Astrocyte of the hippocampus (primary cell): Measurements from ENCODE around the gene USP5.
A peak's percentile ranks its signal among the peaks of the same experiment; 100 is the strongest.
"Not testable (repeated sequence)": the region's sequence is repeated elsewhere in the genome, so short reads cannot be mapped to it uniquely, and the experiment has no call there.

Experiments
- DNase-seq: peaks from one replicate; pipeline ENCODE4 v3.0.0; 2011; ENCODE audit warnings: low read depth, low spot score

The USP5 gene

DNA sequence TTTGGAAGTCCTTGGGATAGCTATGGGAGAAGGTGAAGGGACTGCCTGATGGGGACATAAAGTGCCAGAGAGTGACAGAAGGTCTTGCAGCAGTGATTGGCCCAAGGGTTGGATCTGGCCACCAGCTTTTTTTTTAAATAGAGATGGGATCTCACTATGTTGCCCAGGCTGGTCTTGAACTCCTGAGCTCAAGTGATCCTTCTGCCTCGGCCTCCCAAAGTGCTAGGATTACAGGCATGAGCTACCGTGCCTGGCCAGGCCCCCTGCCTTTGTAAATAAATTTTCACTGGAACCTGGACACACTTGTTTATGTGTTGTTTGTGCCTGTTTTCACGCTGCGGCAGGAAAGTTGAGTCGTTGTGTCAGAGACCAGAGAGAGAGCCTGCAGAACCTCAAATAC, 13.4 kb downstream of the USP5 start:
- not testable (repeated sequence) for DNase-seq

DNA sequence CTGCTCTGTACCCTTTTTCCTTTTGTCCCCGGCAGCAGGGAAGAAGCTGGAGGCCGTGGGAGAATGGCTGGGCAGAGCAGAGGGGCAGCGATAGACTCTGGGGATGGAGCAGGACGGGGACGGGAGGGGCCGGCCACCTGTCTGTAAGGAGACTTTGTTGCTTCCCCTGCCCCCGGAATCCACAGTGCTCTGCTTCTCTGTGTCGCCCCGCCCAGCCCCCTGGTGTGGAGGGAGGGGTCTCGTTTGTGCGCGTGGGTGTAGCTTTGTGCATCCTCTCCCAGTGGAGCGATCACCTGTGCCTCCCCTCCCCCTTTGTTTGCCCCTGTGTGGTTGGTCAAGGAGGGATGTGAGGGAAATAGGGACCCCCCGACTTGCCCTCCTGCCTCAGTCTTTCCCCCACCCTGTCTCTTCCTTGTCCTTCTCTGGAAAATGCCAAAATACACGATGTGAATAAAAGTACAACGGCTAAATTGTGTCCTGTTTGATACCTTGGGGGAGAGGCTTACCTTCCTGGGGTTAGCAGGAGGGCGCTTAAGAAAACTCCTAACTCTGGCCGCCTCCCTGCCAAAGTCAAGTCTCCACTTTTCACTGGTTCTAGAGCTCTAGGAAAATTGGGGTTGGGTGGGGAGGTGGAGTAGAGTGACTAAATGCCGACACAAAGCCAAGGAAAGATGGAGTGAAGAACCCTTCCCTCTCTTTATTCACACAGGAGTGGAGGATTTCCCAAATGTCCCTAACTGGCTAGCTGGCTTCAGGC, 14.4 kb downstream of the USP5 start:
- DNase-seq, result no peak

DNA sequence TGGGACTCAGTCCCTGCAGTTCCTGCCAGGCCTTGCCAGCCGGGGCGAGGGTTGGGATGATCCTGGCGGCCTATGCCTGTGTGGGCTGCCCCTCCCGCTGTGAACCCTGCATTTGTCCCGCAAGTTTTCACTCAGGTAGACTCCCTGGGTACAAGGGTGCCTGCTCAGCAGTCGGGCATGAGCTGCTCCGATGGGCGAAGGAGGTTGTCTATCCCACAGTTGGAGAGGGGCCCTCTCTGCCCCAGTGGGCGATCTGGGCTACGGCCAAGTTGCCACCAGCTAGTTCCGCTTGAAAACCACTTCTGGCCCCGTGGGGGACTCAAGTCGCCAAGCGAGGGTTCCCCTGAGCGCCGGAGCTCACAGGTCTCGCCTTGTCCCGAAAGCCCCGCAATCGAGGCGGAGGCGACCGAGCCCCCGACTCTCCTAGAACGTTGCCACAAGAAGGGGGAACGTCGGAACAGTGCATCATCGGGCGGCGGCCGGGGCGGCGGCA, 15.0 kb downstream of the USP5 start:
- DNase-seq, result no peak

DNA sequence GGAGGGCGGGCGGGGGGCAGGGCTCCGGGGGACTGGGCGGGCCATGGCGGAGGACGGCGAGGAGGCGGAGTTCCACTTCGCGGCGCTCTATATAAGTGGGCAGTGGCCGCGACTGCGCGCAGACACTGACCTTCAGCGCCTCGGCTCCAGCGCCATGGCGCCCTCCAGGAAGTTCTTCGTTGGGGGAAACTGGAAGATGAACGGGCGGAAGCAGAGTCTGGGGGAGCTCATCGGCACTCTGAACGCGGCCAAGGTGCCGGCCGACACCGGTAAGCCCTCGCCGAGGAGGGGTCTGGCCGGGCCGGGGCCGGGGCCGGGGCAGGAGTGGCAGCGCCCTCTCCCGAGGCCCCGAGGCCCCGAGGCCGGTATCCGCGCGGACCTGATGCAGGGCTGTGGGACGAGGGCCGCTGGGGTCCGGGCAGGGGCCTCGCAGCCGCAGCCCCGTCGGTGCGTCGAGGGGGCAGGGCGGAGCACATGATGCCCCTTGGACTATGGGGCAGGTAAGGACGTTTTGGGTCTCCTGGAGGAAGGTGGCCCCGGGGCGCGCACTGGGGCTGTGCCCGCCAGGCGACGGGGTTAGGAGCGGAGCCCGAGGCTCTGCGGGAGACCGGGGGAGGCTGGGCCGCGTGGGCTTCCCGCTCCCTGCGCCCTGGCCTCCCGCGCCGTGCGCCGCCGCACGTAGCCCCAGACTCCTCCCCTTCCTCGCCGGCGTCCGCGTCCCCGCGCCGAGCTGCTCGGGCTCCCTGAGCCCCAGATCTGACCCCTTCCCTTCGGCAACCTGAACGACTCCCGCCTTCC, 15.7 kb downstream of the USP5 start, which contains the start of gene TPI1:
TSS of gene TPI1 (plus strand) at position 119 of the 798 bp plus-strand sequence. CDS start at position 155, 36 bp downstream.
- peak; percentile 93 for DNase-seq

DNA sequence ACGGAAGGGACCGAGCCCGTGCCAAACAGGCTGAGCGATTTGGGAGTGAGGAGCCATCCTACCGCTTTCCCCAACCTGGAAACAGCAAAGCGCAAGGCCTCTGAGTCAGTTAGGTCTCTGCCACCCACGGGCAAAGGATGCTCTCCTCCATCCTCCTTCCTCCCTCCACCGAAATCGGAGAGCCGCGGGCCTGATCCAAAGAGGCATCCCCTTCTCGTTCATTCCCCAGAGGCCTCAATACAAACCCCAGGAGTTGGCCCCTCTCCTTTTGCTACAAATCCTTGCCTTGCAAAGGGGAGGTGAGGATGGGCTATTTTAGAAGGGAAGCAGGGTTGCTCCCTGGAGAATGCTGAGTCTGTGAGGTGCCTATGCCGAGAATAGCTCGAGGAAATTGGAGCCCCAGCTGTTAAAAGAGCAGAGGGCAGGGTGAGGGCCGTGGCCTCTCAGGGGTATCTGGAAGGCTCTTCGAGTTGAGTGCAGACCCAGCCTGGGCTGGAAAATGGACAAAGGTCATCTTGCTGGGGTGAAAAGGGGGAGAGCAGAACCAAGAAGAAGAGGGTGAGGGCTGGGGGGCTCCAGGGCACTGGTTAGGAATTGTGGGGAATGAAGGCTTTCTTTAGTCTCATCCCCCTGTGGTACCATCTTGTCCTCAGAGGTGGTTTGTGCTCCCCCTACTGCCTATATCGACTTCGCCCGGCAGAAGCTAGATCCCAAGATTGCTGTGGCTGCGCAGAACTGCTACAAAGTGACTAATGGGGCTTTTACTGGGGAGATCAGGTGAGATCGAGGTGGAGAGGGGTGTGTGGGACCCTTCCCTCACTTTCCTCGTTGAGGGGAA, 16.5 kb downstream of the USP5 start:
- peak; percentile 39 for DNase-seq

DNA sequence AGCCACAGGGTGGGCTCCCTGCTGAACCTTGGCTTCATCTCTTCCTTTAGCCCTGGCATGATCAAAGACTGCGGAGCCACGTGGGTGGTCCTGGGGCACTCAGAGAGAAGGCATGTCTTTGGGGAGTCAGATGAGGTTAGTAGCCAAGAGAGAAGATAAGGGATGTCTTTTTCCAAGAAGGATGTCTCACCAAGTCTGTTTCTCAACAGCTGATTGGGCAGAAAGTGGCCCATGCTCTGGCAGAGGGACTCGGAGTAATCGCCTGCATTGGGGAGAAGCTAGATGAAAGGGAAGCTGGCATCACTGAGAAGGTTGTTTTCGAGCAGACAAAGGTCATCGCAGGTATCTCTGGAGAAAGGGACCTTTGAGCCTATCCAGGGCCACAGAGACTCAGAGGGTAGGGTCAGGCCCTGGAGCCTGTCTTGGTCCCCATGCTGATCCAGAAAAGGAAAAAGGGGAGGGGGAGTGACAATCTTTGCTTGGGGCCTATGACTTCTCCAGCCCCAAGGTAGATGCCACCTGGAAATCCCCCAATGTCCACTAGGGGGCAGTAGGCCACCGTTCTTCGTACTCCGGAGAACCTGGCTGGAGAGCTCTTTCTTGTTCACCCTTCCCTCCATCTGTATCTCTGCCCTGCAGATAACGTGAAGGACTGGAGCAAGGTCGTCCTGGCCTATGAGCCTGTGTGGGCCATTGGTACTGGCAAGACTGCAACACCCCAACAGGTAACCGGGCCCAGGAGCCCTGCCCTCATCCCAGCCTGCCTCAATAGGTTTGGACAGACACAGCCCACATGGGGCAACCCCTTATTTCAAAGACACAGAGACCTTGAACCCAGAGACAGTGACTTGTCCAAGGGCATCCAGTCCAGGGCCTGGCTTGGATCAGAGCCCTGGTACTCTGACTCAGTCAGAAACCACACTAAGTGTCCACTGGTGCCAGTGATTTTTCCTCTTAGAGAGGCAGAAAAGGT, 17.4 kb downstream of the USP5 start:
- peak; percentile 88 for DNase-seq

DNA sequence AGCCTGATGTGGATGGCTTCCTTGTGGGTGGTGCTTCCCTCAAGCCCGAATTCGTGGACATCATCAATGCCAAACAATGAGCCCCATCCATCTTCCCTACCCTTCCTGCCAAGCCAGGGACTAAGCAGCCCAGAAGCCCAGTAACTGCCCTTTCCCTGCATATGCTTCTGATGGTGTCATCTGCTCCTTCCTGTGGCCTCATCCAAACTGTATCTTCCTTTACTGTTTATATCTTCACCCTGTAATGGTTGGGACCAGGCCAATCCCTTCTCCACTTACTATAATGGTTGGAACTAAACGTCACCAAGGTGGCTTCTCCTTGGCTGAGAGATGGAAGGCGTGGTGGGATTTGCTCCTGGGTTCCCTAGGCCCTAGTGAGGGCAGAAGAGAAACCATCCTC, 18.4 kb downstream of the USP5 start:
- not testable (repeated sequence) for DNase-seq

DNA sequence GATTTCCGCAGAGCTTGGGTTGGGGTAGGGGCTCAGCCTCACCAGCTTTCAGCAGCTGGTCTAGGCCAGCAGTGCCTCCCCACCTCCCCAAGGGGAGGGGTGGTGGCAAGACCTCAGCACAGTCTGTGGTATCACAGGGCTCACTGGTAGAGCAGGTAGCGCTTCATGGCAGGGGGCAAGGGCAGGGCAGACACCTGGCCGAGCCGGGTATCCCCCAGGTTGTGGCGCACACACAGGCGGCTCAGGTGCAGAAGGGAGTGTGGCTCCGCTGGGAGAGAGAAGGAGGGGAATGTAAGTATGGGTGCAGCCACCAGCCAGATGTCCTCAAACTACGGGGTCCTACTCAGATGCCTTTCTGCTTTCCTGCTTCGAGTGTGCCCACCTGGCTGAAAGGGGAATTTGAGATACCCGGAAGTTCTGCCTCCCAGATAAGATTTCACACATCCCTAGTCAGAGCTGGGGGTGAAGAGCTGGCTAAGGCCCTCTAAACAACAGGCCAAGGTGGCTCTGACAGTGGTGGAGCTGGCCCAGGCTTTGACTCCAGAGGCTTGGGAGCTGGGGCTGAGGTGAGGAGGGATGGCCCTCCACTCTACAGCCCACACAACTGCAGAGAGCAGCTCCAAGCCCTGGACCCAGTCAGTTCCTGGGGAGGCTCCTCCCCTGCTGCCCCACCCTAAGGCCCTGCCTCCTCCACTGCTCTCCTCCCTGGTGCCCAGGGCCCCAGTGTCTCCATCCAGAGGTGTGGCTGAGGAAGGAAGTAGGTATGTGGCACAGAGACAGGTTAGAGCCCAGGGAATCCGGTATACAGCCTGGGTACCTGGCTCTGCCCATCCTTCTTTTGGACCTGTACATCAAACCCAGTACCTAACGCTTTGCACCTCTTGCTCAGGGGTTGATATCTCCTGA, 19.4 kb downstream of the USP5 start:
- no peak for DNase-seq

DNA sequence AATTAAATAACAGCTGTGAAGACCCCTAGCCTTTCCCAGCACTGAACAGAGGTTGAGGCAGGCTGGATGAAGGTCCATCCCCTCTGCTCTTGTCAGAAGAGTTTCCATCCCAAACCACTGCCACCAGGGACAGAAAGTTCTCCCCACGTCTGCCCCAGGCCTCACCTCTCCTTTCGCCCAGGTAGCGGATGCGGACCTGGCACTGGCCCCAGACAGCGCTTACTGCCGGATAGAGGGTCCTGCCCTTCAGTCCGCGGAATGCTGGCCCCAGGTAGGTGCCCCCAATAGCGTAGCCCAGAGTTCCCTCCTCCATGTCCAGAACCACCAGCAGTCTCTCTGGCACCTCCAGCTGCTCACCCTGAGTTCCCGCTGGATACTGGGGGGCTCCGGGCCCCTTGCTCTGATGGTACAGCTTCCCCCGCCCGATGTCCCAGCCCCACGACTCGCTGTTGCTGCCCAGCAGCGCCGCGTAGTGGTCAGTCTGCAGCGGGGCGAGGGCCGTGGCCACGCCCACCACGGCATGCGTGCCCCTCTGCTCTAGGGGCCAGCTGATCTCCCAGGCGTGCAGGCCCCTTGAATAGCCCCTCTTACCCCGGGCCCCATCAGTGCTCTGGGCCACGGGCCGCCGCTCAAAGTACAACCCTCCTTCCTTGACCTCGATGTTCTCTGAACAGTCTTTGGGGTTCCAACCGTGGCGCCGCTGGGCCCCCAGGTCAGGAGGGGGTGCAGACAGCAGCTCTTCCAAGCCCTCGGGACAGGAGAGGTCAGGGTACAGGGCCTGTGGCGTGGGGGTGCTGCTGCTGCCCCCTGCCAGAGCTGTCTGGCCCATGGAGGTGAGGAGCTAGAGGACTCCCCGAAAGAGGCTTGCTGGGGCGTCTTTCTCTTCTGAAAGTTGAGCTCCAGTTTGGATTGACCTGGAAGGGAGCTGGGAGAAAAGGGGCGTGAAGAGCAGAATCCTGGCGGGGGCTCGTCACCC, 20.4 kb downstream of the USP5 start:
- peak; percentile 93 for DNase-seq

DNA sequence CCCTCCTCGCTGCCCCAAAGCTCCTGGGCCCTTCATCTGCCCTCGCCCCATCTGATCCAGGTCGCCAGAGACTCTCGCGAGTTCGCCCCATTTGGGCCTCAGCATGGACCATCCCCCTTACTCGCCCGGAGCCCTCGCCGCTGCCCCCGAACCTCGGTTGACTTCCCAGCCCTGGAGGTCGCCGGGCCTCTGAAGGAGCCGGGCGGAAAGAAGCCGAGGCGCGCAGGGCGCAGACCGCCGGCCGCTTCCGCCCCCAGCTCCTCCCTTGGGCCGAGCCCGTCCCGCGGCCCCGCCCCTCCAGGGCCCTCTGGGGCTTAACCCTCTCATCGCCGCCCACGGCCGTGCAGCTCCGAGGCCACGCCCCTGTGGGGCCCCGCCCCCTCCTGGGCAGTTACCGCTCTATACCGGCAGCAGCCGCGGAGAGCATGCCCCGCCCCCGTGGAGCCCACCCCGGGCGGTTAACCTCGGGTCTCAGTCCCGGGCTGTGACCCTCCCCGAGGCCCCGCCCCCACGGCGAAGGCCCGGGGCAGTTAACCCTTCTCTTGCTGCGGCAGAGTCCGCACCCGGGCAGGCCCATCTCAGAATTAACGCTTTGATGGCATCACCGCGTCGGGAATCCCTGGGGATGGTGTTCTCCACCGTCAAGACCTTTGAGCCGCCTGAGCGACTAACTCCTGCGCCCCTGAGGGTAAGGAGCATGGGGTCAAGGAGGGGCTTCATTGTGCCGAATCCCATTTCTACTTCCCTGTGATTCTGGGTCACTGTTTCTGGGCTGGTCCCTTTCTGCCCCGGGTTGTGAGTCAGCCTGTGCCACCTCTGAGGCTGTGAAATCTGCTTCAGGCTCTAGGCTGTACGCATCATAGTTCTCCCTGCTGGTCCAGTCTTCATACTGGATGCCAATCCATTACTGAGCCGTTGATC, 21.4 kb downstream of the USP5 start, which contains the start of gene SPSB2:
TSS of gene SPSB2 (minus strand) at position 210 of the 921 bp plus-strand sequence. CDS start 402 bp downstream, outside the sequence.
- DNase-seq, result peak; percentile 99

DNA sequence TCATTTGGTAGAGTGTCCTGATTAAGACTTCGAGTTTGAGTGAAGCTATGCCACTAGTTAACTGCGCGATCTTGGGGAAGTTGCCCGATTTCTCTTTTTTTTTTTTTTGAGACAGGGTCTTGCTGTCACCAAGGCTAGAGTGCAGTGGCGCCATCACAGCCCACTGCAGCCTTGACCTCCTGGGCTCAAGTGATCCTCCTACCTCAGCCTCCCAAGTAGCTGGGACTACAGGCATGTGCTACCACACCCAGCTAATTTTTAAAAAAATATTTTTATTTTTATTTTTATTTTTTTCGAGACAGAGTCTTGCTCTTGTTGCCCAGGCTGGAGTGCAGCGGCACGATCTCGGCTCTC, 22.0 kb downstream of the USP5 start:
- DNase-seq, result not testable (repeated sequence)

DNA sequence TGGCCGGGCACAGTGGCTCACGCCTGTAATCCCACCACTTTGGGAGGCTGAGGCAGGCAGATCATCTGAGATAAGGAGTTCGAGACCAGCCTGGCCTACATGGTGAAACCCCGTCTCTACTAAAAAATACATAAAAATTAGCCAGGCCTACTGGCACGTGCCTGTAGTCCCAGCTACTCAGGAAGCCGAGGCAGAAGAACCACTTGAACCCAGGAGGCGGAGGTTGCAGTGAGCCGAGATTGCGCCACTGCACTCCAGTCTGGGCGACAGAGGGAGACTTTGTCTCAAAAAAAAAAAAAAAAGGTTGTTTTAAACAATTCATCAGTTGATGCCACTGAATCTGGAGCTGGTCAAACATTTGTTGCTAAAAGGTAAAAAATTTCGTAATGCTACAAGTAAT, 27.9 kb downstream of the USP5 start:
- DNase-seq, result not testable (repeated sequence)

DNA sequence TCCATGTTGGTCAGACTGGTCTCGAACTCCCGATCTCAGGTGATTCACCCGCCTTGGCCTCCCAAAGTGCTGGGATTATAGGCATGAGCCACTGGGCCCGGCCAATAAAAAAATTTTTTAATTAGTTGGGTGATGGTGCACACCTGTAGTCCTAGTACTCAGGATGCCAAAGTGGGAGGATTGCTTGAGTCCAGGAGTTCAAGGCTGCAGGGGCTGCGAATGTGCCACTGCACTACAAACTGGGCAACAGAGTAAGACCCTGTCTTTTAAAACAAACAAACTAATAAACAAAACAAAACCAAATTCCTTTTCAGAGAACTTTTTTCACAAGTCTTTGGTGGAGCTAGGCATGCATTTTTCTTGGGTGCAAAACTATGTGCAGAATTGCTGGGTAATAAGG, 31.3 kb downstream of the USP5 start:
- no peak for DNase-seq

DNA sequence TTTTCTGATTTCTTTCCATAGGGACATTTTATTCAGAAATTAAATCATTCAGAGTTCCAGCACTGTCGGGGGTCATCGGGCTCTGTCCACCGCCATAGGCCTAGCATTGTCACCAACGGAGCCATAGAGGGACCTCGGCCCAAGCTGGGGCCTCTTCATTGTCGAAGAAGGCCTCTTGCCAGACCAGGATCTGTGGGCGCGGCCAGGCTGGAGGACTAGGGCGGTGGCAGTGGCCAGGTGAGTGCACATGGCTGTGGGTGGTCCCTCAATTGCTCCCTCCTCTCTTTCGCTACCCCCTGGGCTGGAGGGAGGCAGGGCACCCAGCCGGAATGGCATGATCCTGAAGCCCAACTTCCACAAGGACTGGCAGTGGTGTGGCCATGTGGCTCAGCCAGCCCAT, 31.7 kb downstream of the USP5 start:
- DNase-seq, result no peak

DNA sequence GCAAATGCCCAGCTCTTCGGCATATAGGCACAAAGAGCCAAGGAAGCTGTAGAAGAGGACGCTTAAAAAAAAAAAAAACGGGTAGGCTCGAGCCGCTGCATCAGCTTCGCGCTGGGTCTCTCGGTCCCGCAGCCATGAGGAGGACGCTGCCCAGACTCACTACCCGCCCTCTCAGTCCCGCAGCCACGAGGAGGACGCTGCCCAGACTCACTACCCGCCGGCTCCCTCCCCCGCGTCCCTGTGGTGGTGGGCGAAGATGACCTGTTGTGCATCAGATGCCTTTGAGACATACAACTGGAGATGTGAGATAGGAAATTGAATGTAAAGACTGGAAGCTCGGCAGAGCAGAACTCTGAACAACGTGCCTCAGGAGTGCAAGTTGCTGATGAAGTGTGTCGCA, 32.6 kb downstream of the USP5 start:
- no peak for DNase-seq

DNA sequence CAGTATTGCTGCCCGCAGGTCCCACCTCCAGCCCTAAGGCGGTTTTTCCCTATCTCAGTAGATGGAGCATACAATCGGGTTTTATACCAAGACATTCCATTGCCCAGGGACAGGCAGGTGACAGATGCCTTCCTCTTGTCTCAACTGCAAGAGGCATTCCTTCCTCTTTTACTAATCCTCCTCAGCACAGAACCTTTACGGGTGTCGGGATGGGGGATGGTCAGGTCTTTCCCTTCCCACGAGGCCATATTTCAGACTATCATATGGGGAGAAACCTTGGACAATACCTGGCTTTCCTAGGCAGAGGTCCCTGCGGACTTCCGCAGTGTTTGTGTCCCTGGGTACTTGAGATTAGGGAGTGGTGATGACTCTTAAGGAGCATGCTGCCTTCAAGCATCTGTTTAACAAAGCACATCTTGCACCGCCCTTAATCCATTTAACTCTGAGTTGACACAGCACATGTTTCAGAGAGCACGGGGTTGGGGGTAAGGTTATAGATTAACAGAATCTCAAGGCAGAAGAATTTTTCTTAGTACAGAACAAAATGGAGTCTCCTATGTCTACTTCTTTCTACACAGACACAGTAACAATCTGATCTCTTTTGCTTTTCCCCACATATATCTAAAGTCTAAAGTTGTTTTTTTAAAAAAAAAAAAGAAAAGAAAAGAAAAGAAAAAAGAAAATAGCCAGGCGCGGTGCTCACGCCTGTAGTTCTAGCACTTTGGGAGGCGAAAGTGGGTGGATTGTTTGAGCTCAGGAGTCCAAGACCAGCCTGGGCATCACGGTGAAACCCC, 34.5 kb downstream of the USP5 start:
- not testable (repeated sequence) for DNase-seq
